ENCODE results near the gene PASK. TPM values are rescaled to one million over a fixed set of nuclear protein-coding genes. Genes with fewer than 3 reads are reported as not detected.

PASK gene
- total RNA-seq, 2 experiments from 2014 or later = 71.3 to 74.8 TPM

DNA sequence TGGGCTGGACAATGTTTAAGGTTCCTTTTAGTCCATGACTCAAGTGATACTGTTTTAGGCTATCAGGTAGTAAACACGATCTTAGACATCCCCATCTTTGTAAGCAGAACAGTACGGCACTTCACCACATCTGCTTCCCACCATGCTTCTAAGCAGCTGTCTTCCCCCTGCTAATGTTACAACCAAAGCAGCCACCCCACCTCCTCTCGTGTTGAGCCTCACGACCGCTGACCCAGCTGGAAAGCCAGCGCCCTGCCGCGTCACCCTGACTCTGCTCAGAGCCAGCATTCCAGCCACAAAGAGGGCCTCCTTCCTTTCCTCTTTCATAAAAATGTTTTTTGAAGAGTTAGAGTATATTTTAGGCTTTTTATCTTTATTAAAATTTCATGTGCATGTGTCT lies 56.6 kb downstream of the PASK start:
- DNase-seq = no peak
- Mint-ChIP-seq H3K9me3 (no peaks in the 10 kb centered on the region), H3K36me3 (ENCODE audit: low read depth) (peaks cover 63% of the 10 kb centered on the region), H3K4me3 (no peak overlapping the region), H3K4me1 (ENCODE audit: low read depth) (peaks cover 48% of the 10 kb centered on the region), H3K27ac (peak overlapping the region; percentile 23), H3K27me3 (no peaks in the 10 kb centered on the region)
- intact Hi-C loops (cut with micrococcal nuclease) = no loop called here
- ATAC-seq = no peak
- ChIA-PET CTCF (interaction anchor here (0.6 kb wide), 1 partner anchor 13 kb away, joined by 3 read pairs; no protein-coding TSS in a partner anchor), POLR2A (interaction anchor here (1.0 to 1.8 kb wide), 4 partner anchors 10 to 58 kb away, joined by 3 to 6 read pairs (median 4); partner anchors contain the start of genes MTERF4 and PPP1R7)
- TF ChIP-seq, protein P1, sequence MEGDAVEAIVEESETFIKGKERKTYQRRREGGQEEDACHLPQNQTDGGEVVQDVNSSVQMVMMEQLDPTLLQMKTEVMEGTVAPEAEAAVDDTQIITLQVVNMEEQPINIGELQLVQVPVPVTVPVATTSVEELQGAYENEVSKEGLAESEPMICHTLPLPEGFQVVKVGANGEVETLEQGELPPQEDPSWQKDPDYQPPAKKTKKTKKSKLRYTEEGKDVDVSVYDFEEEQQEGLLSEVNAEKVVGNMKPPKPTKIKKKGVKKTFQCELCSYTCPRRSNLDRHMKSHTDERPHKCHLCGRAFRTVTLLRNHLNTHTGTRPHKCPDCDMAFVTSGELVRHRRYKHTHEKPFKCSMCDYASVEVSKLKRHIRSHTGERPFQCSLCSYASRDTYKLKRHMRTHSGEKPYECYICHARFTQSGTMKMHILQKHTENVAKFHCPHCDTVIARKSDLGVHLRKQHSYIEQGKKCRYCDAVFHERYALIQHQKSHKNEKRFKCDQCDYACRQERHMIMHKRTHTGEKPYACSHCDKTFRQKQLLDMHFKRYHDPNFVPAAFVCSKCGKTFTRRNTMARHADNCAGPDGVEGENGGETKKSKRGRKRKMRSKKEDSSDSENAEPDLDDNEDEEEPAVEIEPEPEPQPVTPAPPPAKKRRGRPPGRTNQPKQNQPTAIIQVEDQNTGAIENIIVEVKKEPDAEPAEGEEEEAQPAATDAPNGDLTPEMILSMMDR (IDR thresholded peaks at IDR 0.05) = no peak

DNA sequence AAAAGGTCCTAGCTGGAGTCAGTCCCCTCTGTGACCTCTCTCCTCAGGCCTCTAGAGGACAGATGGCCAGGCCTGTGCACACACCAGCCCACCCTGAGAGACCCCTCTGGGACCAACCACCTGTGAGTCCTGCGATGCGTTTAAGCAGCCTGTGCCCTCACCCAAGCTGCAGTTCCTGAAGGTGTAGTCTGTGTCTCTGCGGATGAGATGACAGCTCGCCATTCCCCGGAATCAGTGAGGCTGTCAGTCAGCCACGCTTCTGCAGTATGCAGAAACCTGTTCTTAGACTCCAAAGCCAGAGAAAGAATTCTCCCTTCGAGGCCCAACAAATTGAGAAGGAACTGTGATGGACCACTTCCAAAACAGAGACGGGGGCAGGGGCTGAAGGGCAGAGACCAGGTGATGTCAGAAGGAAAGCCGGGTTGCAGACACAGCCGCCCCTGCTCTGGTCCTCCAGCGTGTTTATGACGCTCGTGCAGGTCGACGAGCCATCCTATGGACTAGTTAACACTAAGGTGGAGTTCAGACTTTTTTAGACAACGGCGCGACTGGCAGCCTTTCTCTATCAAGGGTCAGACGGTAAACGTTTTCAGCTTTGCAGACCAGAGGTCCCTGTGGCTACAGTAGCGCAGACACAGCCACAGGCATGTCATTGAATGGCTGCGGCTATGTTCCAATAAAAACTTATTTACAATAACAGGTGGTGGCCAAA lies 57.4 kb downstream of the PASK start:
- H3K27ac Mint-ChIP-seq = peak overlapping the region; percentile 34
- DNase-seq (no peak), ATAC-seq (no peak)
- H3K4me1 Mint-ChIP-seq (ENCODE audit: low read depth) = peaks cover 40% of the 10 kb centered on the region
- intact Hi-C loops (cut with micrococcal nuclease) = no loop called here
- H3K27me3 Mint-ChIP-seq = no peaks in the 10 kb centered on the region
- TF ChIP-seq, protein P1 (IDR thresholded peaks at IDR 0.05) = no peak
- ChIA-PET CTCF (interaction anchor here (0.7 kb wide), 1 partner anchor 13 kb away, joined by 3 read pairs; no protein-coding TSS in a partner anchor), POLR2A (interaction anchor here (1.0 to 1.8 kb wide), 4 partner anchors 8 to 59 kb away, joined by 3 to 5 read pairs (median 3); partner anchors contain the start of genes MTERF4 and PPP1R7)
- H3K4me3 Mint-ChIP-seq = no peak overlapping the region
- no peaks in the 10 kb centered on the region for H3K9me3 Mint-ChIP-seq
- H3K36me3 Mint-ChIP-seq (ENCODE audit: low read depth) = peaks cover 61% of the 10 kb centered on the region

DNA sequence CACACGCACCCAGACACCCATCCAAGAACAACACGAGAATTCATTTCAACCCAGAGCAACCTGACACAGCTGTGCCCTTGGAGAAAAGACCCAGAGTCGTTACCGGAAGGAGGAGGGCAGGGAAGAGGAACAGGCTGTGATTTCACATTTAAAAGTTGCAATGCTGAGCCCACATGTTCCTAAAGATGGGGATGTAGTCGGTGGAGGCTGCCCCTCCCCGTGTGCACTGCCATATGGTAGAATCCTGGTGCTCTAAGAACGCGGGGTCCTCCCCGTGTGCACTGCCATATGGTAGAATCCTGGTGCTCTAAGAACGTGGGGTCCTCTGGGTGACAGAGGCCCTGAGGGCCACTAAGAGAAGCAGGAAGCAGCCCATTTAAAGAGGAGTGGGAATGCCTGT lies 58.1 kb downstream of the PASK start:
- peaks cover 61% of the 10 kb centered on the region for H3K36me3 Mint-ChIP-seq (ENCODE audit: low read depth)
- CTCF ChIA-PET = interaction anchor here (0.7 kb wide), 1 partner anchor 12 kb away, joined by 3 read pairs; no protein-coding TSS in a partner anchor
- intact Hi-C loops (cut with micrococcal nuclease) = no loop called here

DNA sequence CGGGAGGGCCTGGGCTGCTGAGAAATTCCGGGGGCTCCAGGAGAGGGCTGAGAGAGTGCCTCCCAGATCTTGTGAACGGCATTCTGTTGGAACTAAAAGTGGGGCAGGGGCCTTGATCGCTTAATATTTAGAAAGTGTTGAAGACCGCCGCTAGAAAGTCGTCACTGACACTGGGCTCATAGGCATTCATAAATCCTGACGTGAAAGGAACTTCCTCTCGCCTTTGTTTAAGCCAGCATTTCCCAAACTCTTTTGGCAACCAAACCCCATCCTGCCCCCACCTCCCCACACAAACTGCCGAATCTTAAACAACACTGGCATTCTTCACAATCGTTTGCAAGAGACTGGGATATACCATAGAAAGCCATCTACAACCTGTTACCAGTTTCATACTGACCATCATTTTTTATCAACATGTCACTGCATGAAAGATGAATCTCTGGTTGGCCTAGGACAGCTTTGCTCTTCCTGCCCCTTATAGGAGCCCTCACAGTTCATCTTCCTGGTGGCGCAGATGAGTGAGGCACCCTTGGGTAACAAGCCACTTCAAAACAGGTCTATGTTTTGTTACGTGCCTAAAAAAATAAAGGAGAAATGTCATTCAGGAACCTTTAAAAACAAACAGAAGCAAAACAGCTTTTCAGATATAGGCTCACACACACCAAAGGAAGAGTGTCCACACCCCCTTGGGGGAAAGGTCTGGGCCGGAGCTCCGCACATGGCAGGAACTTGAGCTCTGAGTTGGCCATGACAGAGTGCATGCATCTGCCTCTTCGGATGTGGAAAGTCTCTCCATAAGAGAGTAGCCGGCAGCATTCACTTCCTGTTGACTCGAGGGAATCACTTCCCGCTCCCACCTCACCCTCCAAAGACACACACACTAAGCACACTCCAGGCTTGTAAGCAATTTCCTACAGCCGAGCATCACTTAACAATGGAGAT lies 60.2 kb downstream of the PASK start:
- POLR2A ChIA-PET = no interaction called here
- TF ChIP-seq, protein P1 (IDR thresholded peaks at IDR 0.05) = no peak
- H3K36me3 Mint-ChIP-seq (ENCODE audit: low read depth) = peaks cover 60% of the 10 kb centered on the region
- H3K27me3 Mint-ChIP-seq = no peaks in the 10 kb centered on the region
- intact Hi-C loops (cut with micrococcal nuclease) = loop anchor here (10.0 kb wide), 1 partner anchor 56 kb away; the partner anchor contains the start of gene PASK
- H3K9me3 Mint-ChIP-seq = no peaks in the 10 kb centered on the region
- CTCF ChIA-PET = interaction anchor here (3.3 kb wide), 1 partner anchor 11 kb away, joined by 12 read pairs; no protein-coding TSS in a partner anchor
- H3K27ac Mint-ChIP-seq = peak overlapping the region; percentile 72
- H3K4me1 Mint-ChIP-seq (ENCODE audit: low read depth) = peaks cover 18% of the 10 kb centered on the region
- DNase-seq (no peak), ATAC-seq (no peak)
- no peak overlapping the region for H3K4me3 Mint-ChIP-seq

More for the DNA sequence above, 58.1 kb downstream of the PASK start:
- H3K4me1 Mint-ChIP-seq (ENCODE audit: low read depth) = peaks cover 33% of the 10 kb centered on the region
- POLR2A ChIA-PET = interaction anchor here (1.2 kb wide), 1 partner anchor 9 kb away, joined by 3 read pairs; no protein-coding TSS in a partner anchor
- ATAC-seq (no peak), DNase-seq (no peak)
- H3K27me3 Mint-ChIP-seq = no peaks in the 10 kb centered on the region
- peak overlapping the region; percentile 52 for H3K27ac Mint-ChIP-seq
- H3K9me3 Mint-ChIP-seq = no peaks in the 10 kb centered on the region
- no peak overlapping the region for H3K4me3 Mint-ChIP-seq
- TF ChIP-seq, protein P1 (IDR thresholded peaks at IDR 0.05) = no peak

Data from activated CD8-positive, alpha-beta T cell treated with anti-CD3 and anti-CD28 coated beads for 36 hours (primary cell).